Colonic mucosa (tissue), 4 donors: ENCODE results near the gene C20orf96. TPM values are rescaled to one million over a fixed set of nuclear protein-coding genes. Genes with fewer than 3 reads are reported as not detected.
A peak's percentile ranks its signal among the peaks of the same experiment; 100 is the strongest.

Experiments used
- DNase-seq: peaks from one replicate; pipeline ENCODE4 v3.0.0-alpha.2; 2020
- H3K27ac ChIP-seq: fragments of 200-600 bp; one replicate; pipeline ENCODE4 v1.8.0; 2021
- H3K27me3 ChIP-seq: fragments of 200-600 bp; one replicate; pipeline ENCODE4 v1.8.0; 2021
- H3K36me3 ChIP-seq: fragments of 200-600 bp; one replicate; pipeline ENCODE4 v1.8.0; 2021
- H3K4me1 ChIP-seq: fragments of 200-600 bp; one replicate; pipeline ENCODE4 v1.8.0; 2021; ENCODE audit warnings: mild to moderate bottlenecking
- H3K4me3 ChIP-seq: fragments of 200-600 bp; one replicate; pipeline ENCODE4 v1.8.0; 2021
- H3K9ac ChIP-seq, 2 donors: one replicate each; pipeline ENCODE4 v1.7.0; 2013; ENCODE audit warnings: control low read depth in 2 of 2, low read depth in 2 of 2, low read length in 2 of 2
- H3K9me3 ChIP-seq: fragments of 200-600 bp; one replicate; pipeline ENCODE4 v1.8.0; 2021
- intact Hi-C: fragments of 100-400 bp; cut with DNase I; formaldehyde crosslinking; loops from one replicate; pipeline ENCODE4 v1.14.1; 2022
- total RNA-seq, 2 donors: library from RNA; stranded (reverse); fragmentation: NEBNext Ultra II Directional in 1 of 2; extraction: Animal tissue kit (Norgen Biotek cat#: 25700) in 1 of 2; gene quantifications; one replicate each; pipeline ENCODE4 v1.2.1, GENCODE V29; 2021
- TF ChIP-seq, protein P1 (sequence below): fragments of 200-600 bp; IDR thresholded peaks from one replicate; pipeline ENCODE4 v1.8.0; 2022; ENCODE audit warnings: antibody characterized with exemption, mild to moderate bottlenecking
- donor health status: healthy.
- donor health status: DM: no; HTN: no; CAD: no.
- donor health status: DM: no; HTN: no; CAD: no.

C20orf96 gene
- total RNA-seq, 2 donors from 2014 or later, result 7.9 to 8.2 TPM

DNA sequence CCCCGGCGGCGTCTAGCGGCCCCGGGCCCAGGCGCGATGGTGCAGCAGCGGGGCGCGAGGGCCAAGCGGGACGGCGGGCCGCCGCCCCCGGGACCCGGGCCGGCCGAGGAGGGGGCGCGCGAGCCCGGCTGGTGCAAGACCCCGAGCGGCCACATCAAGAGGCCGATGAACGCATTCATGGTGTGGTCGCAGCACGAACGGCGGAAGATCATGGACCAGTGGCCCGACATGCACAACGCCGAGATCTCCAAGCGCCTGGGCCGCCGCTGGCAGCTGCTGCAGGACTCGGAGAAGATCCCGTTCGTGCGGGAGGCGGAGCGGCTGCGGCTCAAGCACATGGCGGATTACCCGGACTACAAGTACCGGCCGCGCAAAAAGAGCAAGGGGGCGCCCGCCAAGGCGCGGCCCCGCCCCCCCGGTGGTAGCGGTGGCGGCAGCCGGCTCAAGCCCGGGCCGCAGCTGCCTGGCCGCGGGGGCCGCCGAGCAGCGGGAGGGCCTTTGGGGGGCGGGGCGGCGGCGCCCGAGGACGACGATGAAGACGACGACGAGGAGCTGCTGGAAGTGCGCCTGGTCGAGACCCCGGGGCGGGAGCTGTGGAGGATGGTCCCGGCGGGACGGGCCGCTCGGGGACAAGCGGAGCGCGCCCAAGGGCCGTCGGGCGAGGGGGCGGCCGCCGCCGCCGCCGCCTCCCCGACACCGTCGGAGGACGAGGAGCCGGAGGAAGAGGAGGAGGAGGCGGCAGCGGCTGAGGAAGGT lies 35.5 kb upstream of the C20orf96 start:
- DNase-seq, result peak; percentile 61
- peak overlapping the region; percentile 59 for H3K4me3 ChIP-seq
- no peaks in the 10 kb centered on the region for H3K9me3 ChIP-seq
- H3K27me3 ChIP-seq, result no peaks in the 10 kb centered on the region
- H3K4me1 ChIP-seq, result no peaks in the 10 kb centered on the region
- peak overlapping the region; percentile 66 to 74 for H3K9ac ChIP-seq
- intact Hi-C loops, result loop anchor here (10.0 kb wide), 1 partner anchor 51 kb away; no protein-coding TSS in a partner anchor
- H3K27ac ChIP-seq, result peak overlapping the region; percentile 81
- no peaks in the 10 kb centered on the region for H3K36me3 ChIP-seq
- TF ChIP-seq, protein P1, sequence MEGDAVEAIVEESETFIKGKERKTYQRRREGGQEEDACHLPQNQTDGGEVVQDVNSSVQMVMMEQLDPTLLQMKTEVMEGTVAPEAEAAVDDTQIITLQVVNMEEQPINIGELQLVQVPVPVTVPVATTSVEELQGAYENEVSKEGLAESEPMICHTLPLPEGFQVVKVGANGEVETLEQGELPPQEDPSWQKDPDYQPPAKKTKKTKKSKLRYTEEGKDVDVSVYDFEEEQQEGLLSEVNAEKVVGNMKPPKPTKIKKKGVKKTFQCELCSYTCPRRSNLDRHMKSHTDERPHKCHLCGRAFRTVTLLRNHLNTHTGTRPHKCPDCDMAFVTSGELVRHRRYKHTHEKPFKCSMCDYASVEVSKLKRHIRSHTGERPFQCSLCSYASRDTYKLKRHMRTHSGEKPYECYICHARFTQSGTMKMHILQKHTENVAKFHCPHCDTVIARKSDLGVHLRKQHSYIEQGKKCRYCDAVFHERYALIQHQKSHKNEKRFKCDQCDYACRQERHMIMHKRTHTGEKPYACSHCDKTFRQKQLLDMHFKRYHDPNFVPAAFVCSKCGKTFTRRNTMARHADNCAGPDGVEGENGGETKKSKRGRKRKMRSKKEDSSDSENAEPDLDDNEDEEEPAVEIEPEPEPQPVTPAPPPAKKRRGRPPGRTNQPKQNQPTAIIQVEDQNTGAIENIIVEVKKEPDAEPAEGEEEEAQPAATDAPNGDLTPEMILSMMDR, result no peak

DNA sequence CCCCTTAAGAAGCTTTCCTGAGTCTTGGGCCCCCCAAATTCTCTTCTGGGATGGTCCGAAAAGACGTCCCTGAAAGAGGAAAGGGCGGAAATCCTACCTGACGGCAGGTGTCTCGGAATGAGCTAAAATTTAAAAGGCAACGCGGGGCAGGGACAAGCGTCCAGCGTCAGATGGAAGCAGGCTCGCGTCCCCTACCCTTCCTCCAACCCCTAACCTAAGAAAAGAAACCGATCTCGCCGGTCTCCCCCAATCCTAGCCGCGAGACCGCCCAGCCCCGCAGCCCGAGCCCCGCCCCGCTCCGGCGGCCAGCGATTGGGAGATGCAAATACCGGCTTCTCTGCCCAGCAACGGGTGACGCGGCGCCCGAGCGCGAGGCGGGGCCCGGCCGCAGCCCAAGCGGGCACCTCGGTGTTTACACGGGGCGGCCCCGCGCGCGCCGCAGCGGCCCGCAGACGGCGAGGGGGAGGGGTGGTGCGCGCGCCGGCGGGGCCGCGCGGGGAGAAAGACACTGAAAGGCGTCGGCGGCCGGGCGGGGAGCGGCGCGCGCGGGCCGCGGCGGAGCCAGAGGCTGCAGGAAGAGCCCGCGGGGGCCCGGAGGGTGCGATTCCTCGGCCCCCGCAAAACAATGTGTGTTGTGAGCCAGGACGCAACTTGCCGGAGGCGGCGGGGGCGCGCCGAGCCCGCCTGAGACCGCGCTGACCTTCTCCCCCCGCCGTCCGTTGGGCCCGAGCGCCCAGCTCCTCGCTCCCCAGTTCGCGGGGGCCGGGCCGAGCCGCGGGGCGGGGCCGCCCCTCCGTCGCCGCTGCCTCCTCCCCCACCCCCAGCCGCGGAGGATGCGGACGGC lies 34.7 kb upstream of the C20orf96 start, which contains the start of gene SOX12:
Gene SOX12 (plus strand): TSS at position 508 of the 844 bp plus-strand sequence. CDS start 373 bp downstream, outside the sequence.
- DNase-seq, result peak; percentile 99
- H3K4me3 ChIP-seq, result peak within 1 kb of the TSS; percentile 59
- no peaks in the 10 kb centered on the region for H3K36me3 ChIP-seq
- H3K4me1 ChIP-seq, result no peaks in the 10 kb centered on the region
- peak within 1 kb of the TSS; percentile 81 to 98 for H3K9ac ChIP-seq
- H3K27me3 ChIP-seq, result no peaks in the 10 kb centered on the region
- intact Hi-C loops, result loop anchor here (10.0 kb wide), 1 partner anchor 50 kb away; no protein-coding TSS in a partner anchor
- TF ChIP-seq, protein P1, result no peak
- H3K27ac ChIP-seq, result peak within 1 kb of the TSS; percentile 89
- no peaks in the 10 kb centered on the region for H3K9me3 ChIP-seq

DNA sequence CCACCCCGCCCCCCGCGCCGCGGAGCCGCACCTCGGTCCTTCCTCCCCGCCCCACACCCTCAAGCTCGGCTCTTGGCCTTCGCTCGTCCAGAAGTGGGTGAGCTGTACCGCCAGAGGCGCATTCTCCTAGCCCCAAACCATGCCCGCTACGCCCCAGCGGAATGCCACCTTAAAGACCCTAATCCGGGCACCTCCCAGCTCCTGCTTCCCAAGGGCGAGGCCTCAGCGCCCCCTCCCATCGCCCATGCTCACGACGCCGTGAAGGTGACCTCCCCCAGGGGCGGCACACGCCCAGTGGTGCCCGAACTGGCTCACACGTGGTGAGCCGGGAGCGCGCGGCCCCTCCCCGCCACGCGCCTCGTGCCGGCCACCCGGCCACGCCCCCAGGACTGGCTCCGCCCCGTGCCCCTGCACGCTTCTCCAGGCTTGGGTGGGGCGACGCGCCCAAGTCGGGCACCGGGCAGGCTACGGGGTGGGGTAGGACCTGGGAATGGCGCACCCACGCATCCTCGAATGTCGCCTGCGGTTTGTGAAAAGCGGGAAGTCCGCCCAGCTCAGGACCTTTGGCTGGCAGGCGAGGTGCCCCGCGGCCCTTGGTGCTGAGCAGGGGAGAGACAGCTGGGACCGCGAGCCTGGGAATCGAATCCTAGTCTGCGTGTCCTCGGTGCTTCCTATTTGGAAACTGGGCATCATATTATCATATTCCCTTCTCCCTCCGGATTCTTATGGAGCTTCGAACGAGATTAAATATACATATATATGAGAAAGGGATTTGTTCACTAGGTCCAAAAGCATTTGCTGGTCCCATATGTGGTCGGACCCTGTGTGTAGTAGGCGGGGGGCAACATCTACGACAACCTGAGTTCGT lies 33.9 kb upstream of the C20orf96 start:
- H3K27me3 ChIP-seq, result no peaks in the 10 kb centered on the region
- TF ChIP-seq, protein P1, result no peak
- peak; percentile 97 for DNase-seq
- H3K4me1 ChIP-seq, result no peaks in the 10 kb centered on the region
- no peaks in the 10 kb centered on the region for H3K9me3 ChIP-seq
- peak overlapping the region; percentile 89 for H3K27ac ChIP-seq
- H3K9ac ChIP-seq, result peak overlapping the region; percentile 81 to 98
- intact Hi-C loops, result loop anchor here (10.0 kb wide), 1 partner anchor 50 kb away; no protein-coding TSS in a partner anchor
- no peaks in the 10 kb centered on the region for H3K36me3 ChIP-seq
- H3K4me3 ChIP-seq, result peak overlapping the region; percentile 59

DNA sequence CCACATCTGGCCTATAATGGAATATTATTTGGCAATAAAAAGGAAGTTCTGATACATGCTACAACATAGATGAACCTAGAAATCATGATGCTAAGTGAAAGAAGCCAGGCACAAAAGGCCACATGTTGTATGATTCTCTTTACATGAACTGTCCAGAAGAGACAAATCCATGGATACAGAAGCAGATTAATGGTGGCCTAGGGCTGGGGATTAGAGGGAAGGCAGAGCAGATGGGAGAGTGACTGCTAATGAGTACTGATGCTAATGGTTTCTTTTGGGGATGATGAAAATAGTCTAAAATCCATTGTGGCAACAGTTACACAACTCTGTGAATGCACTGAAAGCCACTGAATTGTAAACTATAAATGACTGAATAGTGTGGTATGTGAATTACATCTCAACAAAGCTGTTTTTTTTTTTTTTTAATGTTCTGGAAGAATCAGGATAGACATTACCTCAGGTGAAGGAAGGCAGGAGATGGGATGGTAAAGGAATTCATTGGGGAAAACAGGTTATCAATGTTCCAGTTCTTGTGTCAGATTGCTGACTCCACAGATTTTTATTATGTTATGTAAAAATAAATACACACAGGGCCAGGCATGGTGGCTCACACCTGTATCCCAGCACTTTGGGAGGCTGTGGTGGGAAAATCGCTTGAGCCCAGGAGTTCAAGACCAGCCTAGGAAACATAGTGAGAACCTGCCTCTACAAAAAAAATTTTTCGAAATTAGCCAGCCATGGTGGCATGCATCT lies 25.9 kb upstream of the C20orf96 start:
- no peak overlapping the region for H3K9ac ChIP-seq
- DNase-seq, result no peak
- H3K27me3 ChIP-seq, result no peaks in the 10 kb centered on the region
- H3K9me3 ChIP-seq, result no peaks in the 10 kb centered on the region
- no peak overlapping the region for H3K27ac ChIP-seq
- H3K36me3 ChIP-seq, result no peaks in the 10 kb centered on the region
- no peaks in the 10 kb centered on the region for H3K4me1 ChIP-seq
- TF ChIP-seq, protein P1, result no peak
- intact Hi-C loops, result no loop called here
- no peak overlapping the region for H3K4me3 ChIP-seq
